HG03045 (cell line): ENCODE data around the gene IFRD1.

ENCODE experiments used
- ATAC-seq: cut with Tn5 transposase; IDR thresholded peaks from one replicate; pipeline ENCODE4 v1.9.1; 2021; ENCODE audit warnings: mild to moderate bottlenecking, moderate library complexity; ENCODE audit not compliant: unreplicated experiment

IFRD1 gene

GRCh38 chr7:112449902-112450806 lies at the start of gene IFRD1:
TSS of gene IFRD1 (plus strand) at chr7:112450460. CDS start at chr7:112450689, 229 bp downstream.
- ATAC-seq: peak; percentile 85

DNA sequence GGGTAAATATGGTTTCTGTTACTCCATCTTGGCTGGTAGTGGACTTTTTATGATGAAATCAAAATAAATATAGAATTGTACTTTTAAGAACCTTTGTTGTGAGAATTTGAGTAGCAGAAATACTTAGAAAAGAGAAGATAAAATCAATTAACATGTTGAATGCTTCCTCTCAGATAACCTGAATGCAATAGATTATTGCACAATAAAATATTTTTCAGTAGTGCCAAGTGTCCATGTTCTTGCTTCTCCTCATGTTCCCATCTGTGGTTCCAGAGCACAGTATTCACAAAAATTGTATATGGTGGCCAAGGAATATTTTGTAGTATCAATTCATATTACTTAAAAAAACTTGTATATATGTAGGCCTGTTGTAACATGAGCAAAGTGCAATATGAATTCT lies 45.9 kb upstream of the IFRD1 start:
- ATAC-seq: no peak

DNA sequence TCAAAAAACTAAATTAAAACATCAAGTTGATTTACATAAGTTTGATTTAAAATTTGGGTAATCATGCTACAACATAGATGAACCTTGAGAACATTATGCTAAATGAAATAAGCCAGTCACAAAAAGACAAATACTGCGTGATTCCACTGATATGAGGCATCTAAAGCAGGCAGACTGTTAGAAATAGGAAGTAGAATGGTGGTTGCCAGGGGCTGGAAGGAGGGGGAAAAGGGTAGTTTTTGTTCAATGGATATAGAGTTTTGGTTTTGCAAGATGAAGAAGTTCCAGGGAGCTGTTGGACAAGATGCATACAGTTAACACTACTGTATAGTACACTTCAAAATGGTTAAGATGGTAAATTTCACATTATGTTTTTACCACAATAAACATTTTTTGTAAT lies 45.0 kb upstream of the IFRD1 start:
- no peak for ATAC-seq

- no peak for ATAC-seq
These were observed 43.0 kb upstream of the IFRD1 start for GRCh38 chr7:112407261-112407660.

GRCh38 chr7:112410092-112410491 lies 40.2 kb upstream of the IFRD1 start:
- no peak for ATAC-seq

DNA sequence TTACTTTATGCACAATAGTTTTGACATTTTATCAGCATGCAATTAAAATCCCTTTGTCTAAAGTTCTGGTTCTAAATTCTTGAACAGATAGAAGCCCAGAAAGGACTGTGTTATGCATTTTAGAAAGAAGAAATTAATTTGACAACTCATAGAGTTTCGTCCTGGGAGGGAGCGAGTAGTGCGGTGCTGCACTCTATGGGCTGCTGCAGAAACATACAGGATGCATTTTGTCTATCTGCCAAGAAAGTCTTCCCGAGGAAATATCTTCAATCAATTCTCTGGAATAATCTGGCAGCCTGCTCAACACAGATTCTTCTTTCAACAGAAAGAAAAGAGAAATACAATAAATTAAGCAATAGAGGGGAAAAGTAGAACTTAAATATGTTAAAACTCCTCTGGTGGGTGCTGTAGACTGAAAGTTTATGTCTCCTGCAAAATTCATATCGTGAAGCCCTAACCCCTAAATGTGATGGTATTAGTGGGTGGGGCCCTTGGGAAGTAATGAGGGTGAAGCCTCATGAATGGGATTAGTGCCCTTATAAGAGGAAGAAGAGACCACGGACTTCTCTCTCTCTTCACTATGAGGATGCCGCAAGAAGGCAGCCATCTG lies 39.0 kb upstream of the IFRD1 start:
- ATAC-seq: no peak

- ATAC-seq: no peak
These were observed 35.3 kb upstream of the IFRD1 start for GRCh38 chr7:112414855-112415490.

- no peak for ATAC-seq
These were observed 34.1 kb upstream of the IFRD1 start for GRCh38 chr7:112416127-112416526.

DNA sequence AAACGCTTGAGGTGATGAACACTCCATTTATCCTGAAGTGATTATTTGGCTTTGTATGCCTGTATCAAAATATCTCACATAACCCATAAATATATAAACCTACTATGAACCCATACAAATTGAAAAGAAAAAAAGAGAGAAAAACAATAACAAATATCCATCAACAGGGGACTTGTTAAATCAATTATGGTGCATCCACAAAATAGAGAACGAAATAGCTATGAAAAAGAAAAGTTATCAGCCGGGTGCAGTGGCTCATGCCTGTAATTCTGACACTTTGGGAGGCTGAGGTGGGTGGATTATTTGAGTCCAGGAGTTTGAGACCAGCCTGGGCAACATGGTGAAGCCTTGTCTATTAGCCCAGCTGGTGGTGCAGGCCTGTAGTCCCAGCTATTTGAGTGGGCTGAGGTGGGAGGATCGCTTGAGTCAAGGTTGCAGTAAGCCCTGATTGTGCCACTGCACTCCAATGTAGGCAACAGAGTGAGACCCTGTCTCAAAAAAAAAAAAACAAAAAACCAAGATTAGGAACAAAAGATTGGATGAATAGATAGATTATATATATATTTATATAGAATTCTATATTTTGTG lies 30.6 kb upstream of the IFRD1 start:
- no peak for ATAC-seq

- ATAC-seq: no peak
These were observed 29.9 kb upstream of the IFRD1 start for GRCh38 chr7:112420236-112420861.

DNA sequence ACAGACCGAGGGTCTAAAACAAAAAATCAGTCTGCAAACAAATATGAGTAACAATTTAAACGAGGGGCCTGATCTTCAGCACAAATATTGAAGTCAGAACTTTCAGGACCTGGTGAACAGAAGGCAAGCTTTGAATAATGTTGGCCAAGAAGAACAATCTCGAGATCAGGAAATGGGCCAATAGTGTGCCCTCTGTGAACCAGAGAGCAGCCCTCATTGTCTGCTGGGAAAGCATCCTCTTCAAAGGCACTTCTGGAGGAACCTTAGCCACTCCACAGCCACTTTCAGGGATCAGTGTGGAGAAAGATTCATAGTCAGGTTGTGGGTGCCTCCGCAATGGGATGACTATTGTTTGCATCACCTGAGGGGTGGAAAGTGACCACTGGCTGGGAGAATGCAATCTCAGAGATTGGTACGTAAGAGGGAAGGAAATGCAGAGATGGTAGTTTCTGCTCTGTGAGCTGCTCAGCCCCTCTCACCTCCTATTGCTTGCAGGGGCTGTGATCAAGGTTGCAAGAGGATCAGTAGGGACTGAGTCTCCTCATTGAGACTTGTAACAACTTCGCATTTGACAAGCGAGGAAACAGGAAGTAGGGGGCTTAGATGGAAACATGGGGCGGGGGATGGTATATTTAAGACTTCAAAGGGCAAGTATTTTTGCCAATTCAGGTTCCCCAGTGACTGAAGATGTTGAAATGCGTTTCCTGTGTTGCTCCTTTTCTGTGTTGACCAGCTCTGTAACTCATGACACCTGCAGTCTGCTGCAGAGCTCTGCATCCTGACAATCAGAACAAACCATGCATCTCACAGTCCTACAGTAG lies 28.4 kb upstream of the IFRD1 start:
- no peak for ATAC-seq

DNA sequence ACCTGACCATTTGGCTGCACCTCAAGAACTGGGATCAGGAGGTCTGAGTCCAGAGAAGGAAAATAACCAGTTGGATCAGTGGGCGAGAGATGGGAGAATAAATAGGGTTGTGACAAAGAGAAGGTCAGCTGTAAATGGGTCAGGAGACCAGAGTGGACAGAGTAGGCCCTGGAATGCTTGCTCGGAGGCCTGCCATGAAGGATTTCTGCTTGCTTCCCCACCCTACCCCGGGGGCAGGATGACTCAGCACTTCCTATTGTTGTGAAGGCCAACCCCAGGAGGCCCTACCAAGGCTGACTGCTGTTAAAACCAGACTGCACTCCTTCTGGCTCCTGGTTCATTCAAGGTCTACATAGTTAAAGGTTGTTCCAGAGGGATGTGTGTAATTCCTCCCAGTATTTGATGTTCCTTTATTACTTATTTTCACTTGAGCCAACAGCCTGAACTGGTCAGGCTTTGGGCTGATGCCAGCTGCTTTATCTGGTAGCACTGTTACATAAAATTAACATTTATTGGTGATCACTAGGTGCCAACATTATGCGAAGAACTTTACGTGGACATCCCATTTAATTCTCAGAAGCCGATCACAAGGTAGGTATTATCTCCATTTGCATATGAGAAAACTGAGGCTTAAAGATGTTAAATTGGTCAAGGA lies 27.3 kb upstream of the IFRD1 start:
- no peak for ATAC-seq

GRCh38 chr7:112423987-112424386 lies 26.3 kb upstream of the IFRD1 start:
- ATAC-seq: no peak

GRCh38 chr7:112427984-112428383 lies 22.3 kb upstream of the IFRD1 start:
- ATAC-seq: no peak

GRCh38 chr7:112428715-112429114 lies 21.5 kb upstream of the IFRD1 start:
- ATAC-seq: no peak

GRCh38 chr7:112430649-112431048 lies 19.6 kb upstream of the IFRD1 start:
- ATAC-seq: no peak

DNA sequence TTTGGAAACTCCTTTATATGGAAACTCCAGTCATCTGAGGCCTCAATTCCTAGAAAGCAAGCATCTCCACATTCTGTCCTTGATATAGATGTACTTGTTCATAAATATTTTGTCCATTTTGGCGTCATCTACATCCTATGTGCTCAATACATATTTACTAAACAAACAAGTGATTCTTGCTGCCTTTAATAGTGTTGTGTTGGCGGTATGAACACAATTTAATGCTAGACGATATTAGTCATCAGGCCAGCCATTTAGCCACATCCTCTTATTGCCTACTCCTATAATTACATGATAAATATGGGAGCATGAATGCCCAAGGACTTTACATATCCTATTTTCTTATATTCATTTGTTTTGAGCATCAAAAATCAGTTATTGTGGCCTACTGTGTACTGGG lies 18.5 kb upstream of the IFRD1 start:
- no peak for ATAC-seq

GRCh38 chr7:112433289-112433688 lies 17.0 kb upstream of the IFRD1 start:
- no peak for ATAC-seq

GRCh38 chr7:112437072-112437471 lies 13.2 kb upstream of the IFRD1 start:
- no peak for ATAC-seq

DNA sequence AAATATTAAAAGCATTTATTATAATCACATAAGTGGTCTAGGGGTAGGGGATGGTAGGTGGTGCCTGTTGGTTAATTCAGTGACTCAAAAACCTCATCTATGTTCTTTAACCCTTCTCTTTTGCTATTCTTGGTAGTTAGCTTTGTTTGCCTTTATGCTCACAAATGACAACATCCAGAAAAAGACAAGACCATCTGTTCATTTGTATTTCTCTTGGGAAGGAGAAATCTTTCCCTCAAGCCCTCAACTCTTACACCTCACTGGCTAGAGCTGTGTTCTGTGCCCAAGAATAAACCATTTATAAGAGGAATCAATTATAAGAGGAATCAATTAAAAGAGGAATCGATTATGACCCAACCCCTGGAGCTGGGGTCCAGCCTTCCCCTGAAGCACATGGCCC lies 10.8 kb upstream of the IFRD1 start:
- no peak for ATAC-seq
